Measurements from ENCODE around the gene DDAH1. TPM values are rescaled to one million over a fixed set of nuclear protein-coding genes. Genes with fewer than 3 reads are reported as not detected.

The DDAH1 gene
- total RNA-seq, 1 experiment from 2014 or later: 87.9 TPM

- H3K4me1 Mint-ChIP-seq (ENCODE audit: low read depth, unreplicated experiment): peaks cover 7% of the 10 kb centered on the region
- no peak for DNase-seq
Observed at GRCh38 chr1:85371021-85371420, 93.9 kb downstream of the DDAH1 start.

GRCh38 chr1:85368073-85368770 is 96.7 kb downstream of the DDAH1 start:
- H3K4me3 ChIP-seq (ENCODE audit: low read depth, low read length): no peak overlapping the region
- no peaks in the 10 kb centered on the region for H3K27me3 ChIP-seq (replicated peaks; ENCODE audit: control insufficient read depth, insufficient read depth, low read length)
- no peaks in the 10 kb centered on the region for H3K27me3 Mint-ChIP-seq (ENCODE audit: insufficient read depth, unreplicated experiment)
- no peaks in the 10 kb centered on the region for H3K36me3 Mint-ChIP-seq (ENCODE audit: insufficient read depth, unreplicated experiment)
- ChIA-PET POLR2A (no interaction called here), CTCF (no interaction called here)
- H3K36me3 ChIP-seq (ENCODE audit: control insufficient read depth, insufficient read depth, low read length): no peaks in the 10 kb centered on the region
- no peaks in the 10 kb centered on the region for H3K9me3 Mint-ChIP-seq (ENCODE audit: unreplicated experiment)
- intact Hi-C loops (cut with micrococcal nuclease; ENCODE audit: unreplicated experiment): no loop called here
- H3K4me1 Mint-ChIP-seq (ENCODE audit: low read depth, unreplicated experiment): peaks cover 7% of the 10 kb centered on the region
- H3K27ac Mint-ChIP-seq (ENCODE audit: unreplicated experiment): no peak overlapping the region
- no peaks in the 10 kb centered on the region for H3K9me3 ChIP-seq
- no TSS peak for BruUV-seq (replicated peaks)
- TF ChIP-seq CTCF (IDR thresholded peaks at IDR 0.05; ENCODE audit: insufficient read depth in 1 of 2, low read depth in 1 of 2, low read length in 1 of 2, severe bottlenecking in 1 of 2, unreplicated experiment in 1 of 2): no peak
- H3K4me3 Mint-ChIP-seq (ENCODE audit: unreplicated experiment): no peak overlapping the region
- DNase-seq: no peak
- no peaks in the 10 kb centered on the region for H3K4me1 ChIP-seq

More at GRCh38 chr1:85371021-85371420, 93.9 kb downstream of the DDAH1 start:
- Mint-ChIP-seq H3K36me3 (ENCODE audit: insufficient read depth, unreplicated experiment) (no peaks in the 10 kb centered on the region), H3K4me3 (ENCODE audit: unreplicated experiment) (no peak overlapping the region), H3K27me3 (ENCODE audit: insufficient read depth, unreplicated experiment) (no peaks in the 10 kb centered on the region), H3K27ac (ENCODE audit: unreplicated experiment) (no peak overlapping the region), H3K9me3 (ENCODE audit: unreplicated experiment) (no peaks in the 10 kb centered on the region)
- ChIA-PET POLR2A (no interaction called here), CTCF (no interaction called here)
- no peak for TF ChIP-seq CTCF (IDR thresholded peaks at IDR 0.05; ENCODE audit: insufficient read depth in 1 of 2, low read depth in 1 of 2, low read length in 1 of 2, severe bottlenecking in 1 of 2, unreplicated experiment in 1 of 2)
- H3K4me1 ChIP-seq: no peaks in the 10 kb centered on the region
- H3K4me3 ChIP-seq (ENCODE audit: low read depth, low read length): no peak overlapping the region
- BruUV-seq (replicated peaks): no TSS peak
- no peaks in the 10 kb centered on the region for H3K27me3 ChIP-seq (replicated peaks; ENCODE audit: control insufficient read depth, insufficient read depth, low read length)
- intact Hi-C loops (cut with micrococcal nuclease; ENCODE audit: unreplicated experiment): no loop called here
- no peaks in the 10 kb centered on the region for H3K9me3 ChIP-seq
- no peaks in the 10 kb centered on the region for H3K36me3 ChIP-seq (ENCODE audit: control insufficient read depth, insufficient read depth, low read length)

DNA sequence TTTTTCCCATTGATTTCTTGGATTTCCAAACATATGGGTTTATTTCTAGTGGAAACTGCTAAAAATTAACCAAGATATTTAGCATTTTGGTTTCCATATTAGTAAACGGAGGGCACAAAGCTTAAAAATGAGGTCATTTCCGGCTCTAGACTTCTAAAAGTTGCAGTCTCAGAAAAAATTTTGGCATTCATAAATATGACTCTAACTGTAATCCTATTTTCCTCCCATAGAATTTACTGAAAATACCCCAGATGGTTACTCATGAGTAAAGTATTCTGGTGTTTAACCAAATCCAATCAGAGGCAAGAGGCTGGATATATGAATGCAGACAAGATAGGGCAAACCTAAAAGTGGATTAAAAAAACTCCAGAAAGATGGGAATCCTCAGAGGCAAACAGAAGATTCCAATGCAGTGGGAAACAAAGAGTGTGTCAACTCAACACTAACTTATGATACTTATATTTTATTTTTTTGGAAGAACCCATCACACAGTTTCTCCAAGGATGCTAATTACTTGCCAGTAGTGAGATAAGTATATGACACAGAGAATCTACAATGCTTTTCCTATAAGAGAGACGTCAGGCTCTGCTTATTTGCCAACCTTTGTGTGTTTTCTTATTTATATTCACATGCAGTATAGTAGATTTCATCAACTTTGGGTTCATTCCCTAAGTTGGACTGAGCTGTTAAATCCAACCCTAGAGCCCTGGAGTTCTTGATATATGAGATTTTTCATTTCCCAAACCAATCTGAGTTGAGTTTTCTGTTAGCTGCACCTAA is 98.4 kb downstream of the DDAH1 start:
- Mint-ChIP-seq H3K27me3 (ENCODE audit: insufficient read depth, unreplicated experiment) (no peaks in the 10 kb centered on the region), H3K4me3 (ENCODE audit: unreplicated experiment) (no peak overlapping the region), H3K36me3 (ENCODE audit: insufficient read depth, unreplicated experiment) (no peaks in the 10 kb centered on the region), H3K9me3 (ENCODE audit: unreplicated experiment) (no peaks in the 10 kb centered on the region), H3K4me1 (ENCODE audit: low read depth, unreplicated experiment) (peaks cover 7% of the 10 kb centered on the region), H3K27ac (ENCODE audit: unreplicated experiment) (no peak overlapping the region)
- CTCF ChIA-PET: no interaction called here
- BruUV-seq (replicated peaks): no TSS peak
- intact Hi-C loops (cut with micrococcal nuclease; ENCODE audit: unreplicated experiment): no loop called here
- no peaks in the 10 kb centered on the region for H3K9me3 ChIP-seq
- DNase-seq: no peak
- H3K27me3 ChIP-seq (replicated peaks; ENCODE audit: control insufficient read depth, insufficient read depth, low read length): no peaks in the 10 kb centered on the region
- TF ChIP-seq CTCF (IDR thresholded peaks at IDR 0.05; ENCODE audit: insufficient read depth in 1 of 2, low read depth in 1 of 2, low read length in 1 of 2, severe bottlenecking in 1 of 2, unreplicated experiment in 1 of 2): no peak
- H3K36me3 ChIP-seq (ENCODE audit: control insufficient read depth, insufficient read depth, low read length): no peaks in the 10 kb centered on the region
- no peak overlapping the region for H3K4me3 ChIP-seq (ENCODE audit: low read depth, low read length)
- no peaks in the 10 kb centered on the region for H3K4me1 ChIP-seq
- POLR2A ChIA-PET: no interaction called here

All from Caco-2 (cell line).